HUES48 (cell line): ENCODE measurements around the gene ZSCAN22.
A peak's percentile ranks its signal among the peaks of the same experiment; 100 is the strongest.

Experiments
- H3K27ac ChIP-seq: one replicate; pipeline ENCODE4 v1.7.0; 2013; ENCODE audit warnings: low read depth, low read length, inconsistent platforms
- H3K27me3 ChIP-seq: 2 replicates; pipeline ENCODE4 v1.6.1; 2013; ENCODE audit warnings: mild to moderate bottlenecking, low read length; ENCODE audit not compliant: control insufficient read depth, insufficient read depth
- H3K36me3 ChIP-seq: 2 replicates; pipeline ENCODE4 v1.6.1; 2013; ENCODE audit warnings: low read length; ENCODE audit not compliant: control insufficient read depth, insufficient read depth
- H3K4me1 ChIP-seq: 2 replicates; pipeline ENCODE4 v1.6.1; 2013; ENCODE audit warnings: mild to moderate bottlenecking, low read length; ENCODE audit not compliant: control insufficient read depth, insufficient read depth
- H3K4me3 ChIP-seq: 2 replicates; pipeline ENCODE4 v1.5.1; 2013; ENCODE audit warnings: mild to moderate bottlenecking, low read depth, low read length
- H3K9ac ChIP-seq: 2 replicates; pipeline ENCODE4 v1.6.1; 2013; ENCODE audit warnings: mild to moderate bottlenecking, low read depth, low read length, moderate library complexity
- H3K9me3 ChIP-seq: 2 replicates; pipeline ENCODE4 v1.6.1; 2013; ENCODE audit warnings: low read length; ENCODE audit not compliant: control insufficient read depth, insufficient read depth

Gene ZSCAN22

GRCh38 chr19:58326914-58327726 lies at the start of gene ZSCAN22:
Gene ZSCAN22, plus strand, starts transcription at chr19:58326994. Its CDS starts 7,809 bp downstream, at chr19:58334803.
- Histone ChIP-seq H3K4me3 (peak within 1 kb of the TSS; percentile 86), H3K9me3 (no peaks in the 10 kb centered on the region), H3K4me1 (0 out of 2 replicates have a peak, but pooled peaks cover 4% of the 10 kb centered on the region), H3K27me3 (no peaks in the 10 kb centered on the region), H3K36me3 (peaks cover 2% of the 10 kb centered on the region; the same call in 1 of the 2 replicates), H3K9ac (peak within 1 kb of the TSS; percentile 80), H3K27ac (peak within 1 kb of the TSS; percentile 40)

DNA sequence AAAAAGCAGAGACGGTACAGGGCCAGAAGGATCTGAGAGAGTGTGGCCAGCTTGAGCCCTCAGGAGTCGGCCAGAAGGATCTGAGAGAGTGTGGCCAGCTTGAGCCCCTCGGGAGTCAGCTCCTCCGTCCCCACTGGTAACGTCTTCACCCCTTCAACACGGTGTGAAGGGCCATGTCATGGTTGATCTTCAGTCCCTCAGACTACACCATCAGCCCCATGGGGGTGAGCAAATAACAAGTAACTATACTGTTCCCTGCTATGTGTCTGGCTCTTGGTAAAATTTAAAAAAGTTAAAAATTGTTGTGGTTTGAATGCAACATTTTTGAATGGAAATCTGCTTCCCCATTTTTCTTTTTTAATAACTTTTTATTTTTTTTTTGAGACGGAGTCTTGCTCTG lies 49.6 kb upstream of the ZSCAN22 start:
- Histone ChIP-seq H3K27me3 (no peaks in the 10 kb centered on the region), H3K4me3 (no peak overlapping the region), H3K9ac (no peak overlapping the region)

GRCh38 chr19:58277748-58278540 lies 48.9 kb upstream of the ZSCAN22 start:
- peaks cover 27% of the 10 kb centered on the region for H3K36me3 ChIP-seq
- no peaks in the 10 kb centered on the region for H3K9me3 ChIP-seq
- H3K27ac ChIP-seq = peak overlapping the region; percentile 90
- H3K4me1 ChIP-seq = peaks cover 8% of the 10 kb centered on the region
- peak overlapping the region; percentile 91 for H3K4me3 ChIP-seq
- H3K27me3 ChIP-seq = no peaks in the 10 kb centered on the region
- H3K9ac ChIP-seq = peak overlapping the region; percentile 96

More for the DNA sequence above, 49.6 kb upstream of the ZSCAN22 start:
- Histone ChIP-seq H3K36me3 (peaks cover 25% of the 10 kb centered on the region), H3K4me1 (peaks cover 8% of the 10 kb centered on the region), H3K9me3 (no peaks in the 10 kb centered on the region), H3K27ac (no peak overlapping the region)

DNA sequence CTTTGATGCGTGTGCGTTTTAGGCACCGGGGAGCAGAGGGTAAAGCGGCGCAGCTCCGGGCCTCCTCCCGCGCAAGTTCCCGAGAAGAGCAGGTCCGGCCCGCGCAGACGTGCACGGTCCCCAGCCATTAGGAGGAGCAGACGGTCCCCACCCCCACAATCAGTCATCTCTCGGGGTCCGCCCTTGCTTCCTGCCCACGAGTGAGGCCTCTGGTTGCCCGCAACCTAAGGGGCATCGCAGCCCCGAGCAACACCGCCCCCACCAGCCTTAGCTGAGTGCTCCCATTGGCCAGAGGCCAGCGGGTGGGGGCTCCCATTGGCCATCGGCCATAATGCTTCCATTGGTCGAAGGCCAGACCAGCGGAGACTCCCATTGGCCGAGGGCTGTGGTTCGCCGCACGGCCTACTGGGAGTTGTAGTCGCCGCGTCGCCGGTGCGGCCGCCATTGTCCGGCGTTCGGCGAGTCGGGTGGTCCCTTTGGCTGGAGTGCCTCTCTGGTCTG lies 48.2 kb upstream of the ZSCAN22 start, which contains the start of gene ZNF8:
Gene ZNF8, plus strand, starts transcription at position 415 of the 501 bp plus-strand sequence. CDS start 127 bp downstream, outside the sequence.
- peaks cover 8% of the 10 kb centered on the region for H3K4me1 ChIP-seq
- H3K9me3 ChIP-seq = no peaks in the 10 kb centered on the region
- peak within 1 kb of the TSS; percentile 96 for H3K9ac ChIP-seq
- no peaks in the 10 kb centered on the region for H3K27me3 ChIP-seq
- H3K27ac ChIP-seq = peak within 1 kb of the TSS; percentile 94
- peaks cover 27% of the 10 kb centered on the region for H3K36me3 ChIP-seq
- H3K4me3 ChIP-seq = peak within 1 kb of the TSS; percentile 91

GRCh38 chr19:58279042-58279924 lies 47.5 kb upstream of the ZSCAN22 start:
- no peaks in the 10 kb centered on the region for H3K9me3 ChIP-seq
- peaks cover 8% of the 10 kb centered on the region for H3K4me1 ChIP-seq
- H3K9ac ChIP-seq = peak overlapping the region; percentile 96
- H3K4me3 ChIP-seq = peak overlapping the region; percentile 91
- H3K27ac ChIP-seq = peak overlapping the region; percentile 94
- peaks cover 27% of the 10 kb centered on the region for H3K36me3 ChIP-seq
- H3K27me3 ChIP-seq = no peaks in the 10 kb centered on the region

DNA sequence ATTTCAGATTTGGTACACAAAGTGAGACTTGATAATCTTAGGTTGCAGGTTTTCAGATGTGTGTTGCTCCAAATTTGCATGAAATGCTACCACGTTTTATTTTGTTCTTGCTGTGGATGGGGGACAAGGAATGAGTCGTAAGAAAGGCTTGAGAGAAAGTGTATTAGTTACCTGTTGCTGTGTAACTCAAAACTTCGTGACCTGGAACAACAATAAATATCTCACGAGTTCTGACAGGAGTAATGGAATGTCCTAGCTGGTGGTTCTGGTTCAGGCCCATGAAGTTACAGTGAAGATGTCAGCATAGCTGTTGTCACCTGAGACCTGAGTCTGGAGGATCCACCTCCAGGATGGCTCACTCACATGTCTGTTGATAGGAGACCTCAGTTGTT lies 46.9 kb upstream of the ZSCAN22 start:
- Histone ChIP-seq H3K4me3 (peak overlapping the region; percentile 91), H3K36me3 (peaks cover 26% of the 10 kb centered on the region), H3K9me3 (no peaks in the 10 kb centered on the region), H3K9ac (no peak overlapping the region; the same call in 1 of the 2 replicates), H3K27ac (no peak overlapping the region), H3K27me3 (no peaks in the 10 kb centered on the region), H3K4me1 (peaks cover 8% of the 10 kb centered on the region)

GRCh38 chr19:58284199-58284598 lies 42.6 kb upstream of the ZSCAN22 start:
- no peak overlapping the region for H3K4me3 ChIP-seq
- H3K27me3 ChIP-seq = no peaks in the 10 kb centered on the region
- peaks cover 68% of the 10 kb centered on the region for H3K36me3 ChIP-seq
- H3K27ac ChIP-seq = no peak overlapping the region
- H3K9me3 ChIP-seq = no peaks in the 10 kb centered on the region
- H3K9ac ChIP-seq = no peak overlapping the region
- H3K4me1 ChIP-seq = peaks cover 8% of the 10 kb centered on the region

DNA sequence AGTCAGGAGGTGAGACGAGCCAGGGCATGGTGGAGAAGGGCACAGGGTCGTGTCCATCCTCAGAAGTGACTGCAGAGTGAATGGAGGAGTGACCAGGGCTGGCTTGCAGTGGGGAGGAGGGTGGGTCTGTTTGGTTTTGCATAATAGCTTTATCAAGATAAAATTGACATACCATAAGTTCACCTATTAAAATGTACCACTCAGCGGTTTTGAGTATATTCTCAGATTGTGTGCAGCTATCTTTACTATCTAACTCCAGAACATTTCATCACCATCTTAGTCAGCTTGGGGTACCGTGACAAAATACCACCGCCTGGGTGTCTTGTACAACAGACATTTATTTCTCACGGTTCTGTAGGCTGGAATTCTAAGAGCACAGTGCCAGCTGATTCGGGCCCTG lies 34.9 kb upstream of the ZSCAN22 start:
- Histone ChIP-seq H3K4me3 (no peak overlapping the region), H3K4me1 (no peaks in the 10 kb centered on the region), H3K36me3 (peaks cover 92% of the 10 kb centered on the region), H3K9ac (no peak overlapping the region), H3K9me3 (peaks cover 6% of the 10 kb centered on the region; the same call in 1 of the 2 replicates), H3K27ac (no peak overlapping the region), H3K27me3 (no peaks in the 10 kb centered on the region)

DNA sequence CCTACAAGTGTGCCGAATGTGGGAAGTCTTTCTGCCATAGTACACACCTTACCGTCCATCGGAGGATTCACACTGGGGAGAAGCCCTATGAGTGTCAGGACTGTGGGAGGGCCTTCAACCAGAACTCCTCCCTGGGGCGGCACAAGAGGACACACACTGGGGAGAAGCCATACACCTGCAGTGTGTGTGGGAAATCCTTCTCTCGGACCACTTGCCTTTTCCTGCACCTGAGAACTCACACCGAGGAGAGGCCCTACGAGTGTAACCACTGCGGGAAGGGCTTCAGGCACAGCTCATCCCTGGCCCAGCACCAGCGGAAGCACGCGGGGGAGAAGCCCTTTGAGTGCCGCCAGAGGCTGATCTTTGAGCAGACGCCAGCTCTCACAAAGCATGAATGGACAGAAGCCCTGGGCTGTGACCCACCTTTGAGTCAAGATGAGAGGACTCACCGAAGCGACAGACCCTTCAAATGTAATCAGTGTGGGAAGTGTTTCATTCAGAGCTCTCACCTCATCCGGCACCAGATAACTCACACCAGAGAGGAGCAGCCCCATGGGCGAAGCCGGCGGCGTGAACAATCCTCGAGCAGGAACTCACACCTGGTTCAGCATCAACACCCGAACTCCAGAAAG lies 31.9 kb upstream of the ZSCAN22 start:
- Histone ChIP-seq H3K27me3 (no peaks in the 10 kb centered on the region), H3K9ac (no peak overlapping the region), H3K9me3 (peaks cover 6% of the 10 kb centered on the region; the same call in 1 of the 2 replicates), H3K27ac (no peak overlapping the region), H3K4me1 (no peaks in the 10 kb centered on the region), H3K36me3 (peaks cover 84% of the 10 kb centered on the region), H3K4me3 (no peak overlapping the region)

GRCh38 chr19:58296104-58296503 lies 30.7 kb upstream of the ZSCAN22 start:
- no peaks in the 10 kb centered on the region for H3K4me1 ChIP-seq
- peaks cover 6% of the 10 kb centered on the region; the same call in 1 of the 2 replicates for H3K9me3 ChIP-seq
- no peaks in the 10 kb centered on the region for H3K27me3 ChIP-seq
- H3K27ac ChIP-seq = no peak overlapping the region
- no peak overlapping the region for H3K4me3 ChIP-seq
- H3K36me3 ChIP-seq = peaks cover 87% of the 10 kb centered on the region
- no peak overlapping the region for H3K9ac ChIP-seq
